Pons (tissue), 1 donor: ENCODE measurements around the gene SLC47A2.

ENCODE experiments used
- DNase-seq: peaks from one replicate; pipeline ENCODE4 v3.0.0-alpha.2; 2016; ENCODE audit warnings: low spot score

Gene SLC47A2

GRCh38 chr17:19726631-19727376, 10.4 kb upstream of the SLC47A2 start:
- DNase-seq: no peak

GRCh38 chr17:19725486-19725885, 9.1 kb upstream of the SLC47A2 start:
- DNase-seq: no peak

GRCh38 chr17:19724501-19725420, 8.4 kb upstream of the SLC47A2 start:
- peak; percentile 43 for DNase-seq

GRCh38 chr17:19723964-19724363, 7.6 kb upstream of the SLC47A2 start:
- DNase-seq: no peak

GRCh38 chr17:19720631-19721426, 4.4 kb upstream of the SLC47A2 start:
- no peak for DNase-seq

GRCh38 chr17:19720210-19720475, 3.8 kb upstream of the SLC47A2 start:
- no peak for DNase-seq

- DNase-seq: no peak
Observed at GRCh38 chr17:19719355-19720209, 3.2 kb upstream of the SLC47A2 start.

GRCh38 chr17:19718613-19719354, 2.4 kb upstream of the SLC47A2 start:
- DNase-seq: no peak

GRCh38 chr17:19718041-19718612, 1.7 kb upstream of the SLC47A2 start:
- DNase-seq: no peak

GRCh38 chr17:19717411-19717908, 1.1 kb upstream of the SLC47A2 start:
- no peak for DNase-seq

GRCh38 chr17:19717031-19717360, 612 bp upstream of the SLC47A2 start:
- DNase-seq: no peak

- DNase-seq: no peak
Observed at GRCh38 chr17:19714542-19715411, 1.6 kb downstream of the SLC47A2 start.

- DNase-seq: no peak
Observed at GRCh38 chr17:19713901-19714361, 2.5 kb downstream of the SLC47A2 start.

- DNase-seq: no peak
Observed at GRCh38 chr17:19713462-19713861, 2.9 kb downstream of the SLC47A2 start.

GRCh38 chr17:19712436-19713004, 3.9 kb downstream of the SLC47A2 start:
- DNase-seq: no peak

- no peak for DNase-seq
Observed at GRCh38 chr17:19709841-19710240, 6.5 kb downstream of the SLC47A2 start.

- DNase-seq: no peak
Observed at GRCh38 chr17:19708431-19709175, 7.8 kb downstream of the SLC47A2 start.

GRCh38 chr17:19707728-19708221, 8.6 kb downstream of the SLC47A2 start:
- DNase-seq: no peak
